HepG2 (cell line): ENCODE results near the gene NUB1. TPM values are rescaled to one million over a fixed set of nuclear protein-coding genes. Genes with fewer than 3 reads are reported as not detected.

Source experiments
- ATAC-seq: fragments of 200-7000 bp; cut with Tn5 transposase; 3 replicates; pipeline ENCODE4 v1.9.1; 2020; ENCODE audit warnings: mild to moderate bottlenecking, moderate library complexity
- BruUV-seq: library from RNA; stranded (reverse); fragments of 400-500 nt; replicated peaks from 2 replicates; lab custom pipeline; 2021; lab: Mats Ljungman, UMichigan
- CTCF ChIA-PET: fragments of 300-600 bp; formaldehyde crosslinking; extraction: SDS; loops from one replicate; lab custom pipeline; 2021; ENCODE audit warnings: low total read pairs, inconsistent platforms, low intra/inter-chr PET ratio; lab: Yijun Ruan, JAX
- POLR2A ChIA-PET: fragments of 350-600 bp; sonication (Branson Sonifier 250); formaldehyde crosslinking; loops from one replicate; lab custom pipeline; 2020; ENCODE audit warnings: antibody characterized with exemption, inconsistent platforms; lab: Yijun Ruan, JAX
- DNase-seq: peaks from one replicate; pipeline ENCODE4 v3.0.0-alpha.2; 2015; ENCODE audit warnings: low spot score
- FAIRE-seq: peaks from 3 replicates; lab custom pipeline; 2011; peaks lifted over from hg19 to GRCh38; lab: Jason Lieb, UNC
- H2AFZ ChIP-seq: one replicate; pipeline ENCODE4 v1.6.1; 2011; ENCODE audit warnings: low read length, inconsistent platforms
- H3K27ac ChIP-seq: fragments of 300-600 bp; 3 replicates; pipeline ENCODE4 v1.8.0; 2011; ENCODE audit warnings: mixed run types, mild to moderate bottlenecking, mixed read lengths, low read length, inconsistent platforms; ENCODE audit not compliant: insufficient read depth; ENCODE audit errors: extremely low read length
- H3K27me3 ChIP-seq, 2 experiments: fragments of 200-600 bp in 1 of 2; 2 replicates in 1 of 2; 3 replicates in 1 of 2; pipeline versions ENCODE4 v1.6.0 to v1.8.0; 2011; ENCODE audit warnings: low read length in 2 of 2, mild to moderate bottlenecking in 2 of 2, moderate library complexity in 2 of 2, inconsistent platforms in 1 of 2; ENCODE audit not compliant: insufficient read depth in 2 of 2, control insufficient read depth in 1 of 2
- H3K36me3 ChIP-seq, 2 experiments: fragments of 200-600 bp in 1 of 2; replicated peaks in 1 of 2; 2 replicates in 1 of 2; 3 replicates in 1 of 2; pipeline versions ENCODE4 v1.5.1 to v1.8.0; 2011; ENCODE audit warnings: low read length in 2 of 2, inconsistent platforms in 1 of 2; ENCODE audit not compliant: insufficient read depth in 2 of 2, control insufficient read depth in 1 of 2
- H3K4me1 ChIP-seq: 2 replicates; pipeline ENCODE4 v1.5.1; 2012; ENCODE audit warnings: low read length, inconsistent platforms; ENCODE audit not compliant: insufficient read depth
- H3K4me2 ChIP-seq: 2 replicates; pipeline ENCODE4 v1.6.0; 2011; ENCODE audit warnings: low read depth, low read length, inconsistent platforms
- H3K4me3 ChIP-seq, 3 experiments: fragments of 200-600 bp in 1 of 3; sonication (generic), shearing (Covaris generic) in 1 of 3; replicated peaks in 1 of 3; 2 replicates each; pipeline ENCODE4 v1.5.1; 2011 to 2016; ENCODE audit warnings: low read length in 3 of 3, inconsistent platforms in 2 of 3, low read depth in 2 of 3, mild to moderate bottlenecking in 2 of 3, control low read depth in 1 of 3, mixed read lengths in 1 of 3; ENCODE audit not compliant: insufficient read depth in 1 of 3
- H3K79me2 ChIP-seq: one replicate; pipeline ENCODE4 v1.6.1; 2011; ENCODE audit warnings: low read length, inconsistent platforms; ENCODE audit not compliant: insufficient read depth
- H3K9ac ChIP-seq: 2 replicates; pipeline ENCODE4 v1.6.0; 2011; ENCODE audit warnings: mild to moderate bottlenecking, low read depth, low read length, inconsistent platforms; ENCODE audit not compliant: insufficient read depth
- H3K9me3 ChIP-seq: 2 replicates; pipeline ENCODE4 v1.5.1; 2012; ENCODE audit warnings: mild to moderate bottlenecking, low read length
- H4K20me1 ChIP-seq: 2 replicates; pipeline ENCODE4 v1.6.0; 2011; ENCODE audit warnings: inconsistent platforms, mild to moderate bottlenecking, low read length, moderate library complexity; ENCODE audit not compliant: insufficient read depth
- AGO2 ChIP-seq: fragments of 200-400 bp; formaldehyde crosslinking; optimal IDR thresholded peaks from 2 replicates; pipeline ENCODE3; 2017; ENCODE audit warnings: mild to moderate bottlenecking, low read depth, low read length, moderate library complexity
- AHDC1 ChIP-seq: sonication (generic); formaldehyde crosslinking; IDR thresholded peaks from 2 replicates; pipeline ENCODE4 v1.5.1; 2020; ENCODE audit warnings: mild to moderate bottlenecking, missing genetic modification reagents, borderline replicate concordance
- FOSL1 ChIP-seq: sonication (generic); formaldehyde crosslinking; IDR thresholded peaks from 2 replicates; pipeline ENCODE4 v1.9.0; 2021; ENCODE audit warnings: missing genetic modification reagents, borderline replicate concordance
- FOXP4 ChIP-seq: sonication (generic); formaldehyde crosslinking; IDR thresholded peaks from 2 replicates; pipeline ENCODE4 v1.4.0; 2020; ENCODE audit warnings: missing genetic modification reagents
- MAFG ChIP-seq: sonication (generic); formaldehyde crosslinking; IDR thresholded peaks from 2 replicates; pipeline ENCODE4 v1.5.1; 2020; ENCODE audit warnings: mild to moderate bottlenecking, missing genetic modification reagents
- NFKB2 ChIP-seq: sonication (generic); formaldehyde crosslinking; IDR thresholded peaks from 2 replicates; pipeline ENCODE4 v1.4.0; 2020; ENCODE audit warnings: missing genetic modification reagents, borderline replicate concordance
- XRCC5 ChIP-seq: fragments of 200-400 bp; formaldehyde crosslinking; optimal IDR thresholded peaks from 2 replicates; pipeline ENCODE3; 2017; ENCODE audit warnings: mild to moderate bottlenecking, low read length
- ZMAT3 ChIP-seq: sonication (generic); formaldehyde crosslinking; conservative IDR thresholded peaks from 2 replicates; pipeline ENCODE4 v1.7.0; 2021; ENCODE audit warnings: missing genetic modification reagents
- ZNF713 ChIP-seq: sonication (generic); formaldehyde crosslinking; IDR thresholded peaks from 2 replicates; pipeline ENCODE4 v1.4.0; 2020; ENCODE audit warnings: mild to moderate bottlenecking, missing genetic modification reagents
- ZNF891 ChIP-seq: sonication (generic); formaldehyde crosslinking; IDR thresholded peaks from 2 replicates; pipeline ENCODE4 v1.5.0; 2020; ENCODE audit warnings: mild to moderate bottlenecking, missing genetic modification reagents
- WGBS: methylation state at CpG from one replicate; pipeline ENCODE4 v1.1.6; 2017; ENCODE audit warnings: low lambda C conversion rate; 5-methylcytosine and 5-hydroxymethylcytosine counted together
- in situ Hi-C: cut with HindIII; loops from 2 replicates; pipeline ENCODE4 v1.10.0; 2017; ENCODE audit warnings: low pct_unique_long_range_greater_than_20kb; ENCODE audit not compliant: extremely low pct_ligation_motif_present
- intact Hi-C: fragments of 100-400 bp; cut with micrococcal nuclease; formaldehyde crosslinking; loops from one replicate; pipeline ENCODE4 v1.10.0; 2022; ENCODE audit not compliant: unreplicated experiment
- polyA plus RNA-seq, 8 experiments: library from polyadenylated mRNA; depleted of rRNA in 3 of 8; stranded (reverse) in 7 of 8; unstranded in 1 of 8; fragments of >200 nt; fragmentation: Illumina TruSeq in 4 of 8; extraction: Trizol in 4 of 8; gene quantifications; 2 replicates each; pipeline versions ENCODE4 v1.2.1 to v1.2.3, GENCODE V29; 2011 to 2016; ENCODE audit warnings: low read depth in 4 of 8, missing spikeins in 1 of 8, mixed read lengths in 1 of 8; ENCODE audit not compliant: insufficient read depth in 1 of 8
- total RNA-seq, 5 experiments: library from RNA; depleted of rRNA; stranded (reverse); fragments of >200 nt; fragmentation: Illumina TruSeq; extraction: Trizol; gene quantifications; 2 replicates each; pipeline ENCODE4 v1.2.3, GENCODE V29; 2016; ENCODE audit warnings: low read depth in 1 of 5
- TF ChIP-seq, protein P1 (sequence below): sonication (generic); formaldehyde crosslinking; IDR thresholded peaks from 2 replicates; pipeline ENCODE4 v1.4.0; 2020; ENCODE audit warnings: missing genetic modification reagents
- TF ChIP-seq, protein P2 (sequence below): sonication (generic); formaldehyde crosslinking; conservative IDR thresholded peaks from 2 replicates; pipeline ENCODE4 v1.4.0; 2020; ENCODE audit warnings: missing genetic modification reagents

NUB1 gene
- total and polyA plus RNA-seq, 2 of the 13 experiments (the other 11 are each of a cell fraction or from before 2014, with no cell fraction given), result 27.1 to 37.0 TPM

DNA sequence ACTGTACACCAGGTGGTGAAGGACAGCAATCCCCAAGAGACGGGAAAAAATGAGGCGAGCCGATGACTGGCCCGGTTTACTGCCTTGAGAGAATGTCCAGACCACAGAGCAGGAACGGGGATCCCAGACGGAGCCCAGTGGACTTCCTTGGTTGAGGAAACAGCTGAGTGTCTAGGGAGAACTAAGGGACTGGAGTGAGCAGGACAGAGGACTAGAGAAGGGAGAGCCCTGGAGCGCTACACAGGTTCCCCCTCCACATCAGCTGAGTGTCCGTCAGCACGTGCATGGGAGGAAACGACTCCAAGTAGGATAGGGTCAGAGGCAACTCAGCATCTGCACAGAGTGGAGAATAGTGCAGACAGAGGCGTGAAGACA lies 75.3 kb downstream of the NUB1 start:
- DNase-seq (no peak), FAIRE-seq (no peak), ATAC-seq (no peak; the same call in 2 of the 3 replicates)
- BruUV-seq, result no TSS peak
- Histone ChIP-seq H3K36me3 (no peaks in the 10 kb centered on the region), H2AFZ (no peak overlapping the region), H3K4me2 (no peak overlapping the region; the same call in 1 of the 2 replicates), H3K4me3 (no peak overlapping the region), H3K27ac (no peak overlapping the region), H3K9ac (no peak overlapping the region), H4K20me1 (no peaks in the 10 kb centered on the region), H3K4me1 (peaks cover 19% of the 10 kb centered on the region), H3K27me3 (peaks cover 2 to 19% of the 10 kb centered on the region in 2 experiments; a peak in 2 of 5 replicates), H3K9me3 (no peaks in the 10 kb centered on the region; the same call in 1 of the 2 replicates), H3K79me2 (no peaks in the 10 kb centered on the region)
- intact Hi-C loops, result no loop called here
- POLR2A ChIA-PET, result no interaction called here
- CTCF ChIA-PET, result no interaction called here
- WGBS, result 36% methylated on average over 11 of the region's 11 CpGs
- in situ Hi-C loops, result no loop called here
- no peak for TF ChIP-seq MAFG (CRISPR knock-in tag)
- TF ChIP-seq XRCC5, result no peak
- TF ChIP-seq, protein P1, sequence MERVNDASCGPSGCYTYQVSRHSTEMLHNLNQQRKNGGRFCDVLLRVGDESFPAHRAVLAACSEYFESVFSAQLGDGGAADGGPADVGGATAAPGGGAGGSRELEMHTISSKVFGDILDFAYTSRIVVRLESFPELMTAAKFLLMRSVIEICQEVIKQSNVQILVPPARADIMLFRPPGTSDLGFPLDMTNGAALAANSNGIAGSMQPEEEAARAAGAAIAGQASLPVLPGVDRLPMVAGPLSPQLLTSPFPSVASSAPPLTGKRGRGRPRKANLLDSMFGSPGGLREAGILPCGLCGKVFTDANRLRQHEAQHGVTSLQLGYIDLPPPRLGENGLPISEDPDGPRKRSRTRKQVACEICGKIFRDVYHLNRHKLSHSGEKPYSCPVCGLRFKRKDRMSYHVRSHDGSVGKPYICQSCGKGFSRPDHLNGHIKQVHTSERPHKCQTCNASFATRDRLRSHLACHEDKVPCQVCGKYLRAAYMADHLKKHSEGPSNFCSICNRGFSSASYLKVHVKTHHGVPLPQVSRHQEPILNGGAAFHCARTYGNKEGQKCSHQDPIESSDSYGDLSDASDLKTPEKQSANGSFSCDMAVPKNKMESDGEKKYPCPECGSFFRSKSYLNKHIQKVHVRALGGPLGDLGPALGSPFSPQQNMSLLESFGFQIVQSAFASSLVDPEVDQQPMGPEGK, result no peak
- no peak for TF ChIP-seq NFKB2 (CRISPR knock-in tag)
- TF ChIP-seq ZMAT3 (CRISPR knock-in tag), result no peak
- no peak for TF ChIP-seq ZNF713
- TF ChIP-seq, protein P2, sequence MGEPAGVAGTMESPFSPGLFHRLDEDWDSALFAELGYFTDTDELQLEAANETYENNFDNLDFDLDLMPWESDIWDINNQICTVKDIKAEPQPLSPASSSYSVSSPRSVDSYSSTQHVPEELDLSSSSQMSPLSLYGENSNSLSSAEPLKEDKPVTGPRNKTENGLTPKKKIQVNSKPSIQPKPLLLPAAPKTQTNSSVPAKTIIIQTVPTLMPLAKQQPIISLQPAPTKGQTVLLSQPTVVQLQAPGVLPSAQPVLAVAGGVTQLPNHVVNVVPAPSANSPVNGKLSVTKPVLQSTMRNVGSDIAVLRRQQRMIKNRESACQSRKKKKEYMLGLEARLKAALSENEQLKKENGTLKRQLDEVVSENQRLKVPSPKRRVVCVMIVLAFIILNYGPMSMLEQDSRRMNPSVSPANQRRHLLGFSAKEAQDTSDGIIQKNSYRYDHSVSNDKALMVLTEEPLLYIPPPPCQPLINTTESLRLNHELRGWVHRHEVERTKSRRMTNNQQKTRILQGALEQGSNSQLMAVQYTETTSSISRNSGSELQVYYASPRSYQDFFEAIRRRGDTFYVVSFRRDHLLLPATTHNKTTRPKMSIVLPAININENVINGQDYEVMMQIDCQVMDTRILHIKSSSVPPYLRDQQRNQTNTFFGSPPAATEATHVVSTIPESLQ (CRISPR knock-in tag), result no peak
- no peak for TF ChIP-seq FOXP4 (CRISPR knock-in tag)
- TF ChIP-seq AGO2, result no peak
- TF ChIP-seq AHDC1 (CRISPR knock-in tag), result no peak
- TF ChIP-seq ZNF891, result no peak
- TF ChIP-seq FOSL1 (CRISPR knock-in tag), result no peak
